H9 (cell line): ENCODE results near the gene AHSG. TPM values are rescaled to one million over a fixed set of nuclear protein-coding genes. Genes with fewer than 3 reads are reported as not detected.

ENCODE experiments used
- DNase-seq: peaks from one replicate; pipeline ENCODE4 v3.0.0-alpha.2; 2017
- H2AFZ ChIP-seq: one replicate; pipeline ENCODE4 v1.6.1; 2013; ENCODE audit warnings: mild to moderate bottlenecking, low read length, control low read depth, moderate library complexity
- H2AK5ac ChIP-seq: 2 replicates; pipeline ENCODE4 v1.6.1; 2013; ENCODE audit warnings: low read length, control low read depth, mixed read lengths; ENCODE audit not compliant: insufficient read length
- H2BK120ac ChIP-seq: one replicate; pipeline ENCODE4 v1.6.1; 2013; ENCODE audit warnings: low read depth, mild to moderate bottlenecking, low read length, control low read depth, inconsistent platforms; ENCODE audit not compliant: poor library complexity, severe bottlenecking
- H2BK12ac ChIP-seq: 2 replicates; pipeline ENCODE4 v1.6.1; 2013; ENCODE audit warnings: low read length, control low read depth, mixed read lengths, low read depth; ENCODE audit not compliant: insufficient read length
- H2BK15ac ChIP-seq: 2 replicates; pipeline ENCODE4 v1.6.1; 2013; ENCODE audit warnings: low read depth, low read length, control low read depth
- H2BK20ac ChIP-seq: one replicate; pipeline ENCODE4 v1.6.1; 2013; ENCODE audit warnings: low read depth, mild to moderate bottlenecking, low read length, control low read depth, inconsistent platforms; ENCODE audit not compliant: poor library complexity, severe bottlenecking
- H2BK5ac ChIP-seq: 2 replicates; pipeline ENCODE4 v1.6.1; 2013; ENCODE audit warnings: low read length, control low read depth, mixed read lengths; ENCODE audit not compliant: insufficient read length
- H3K14ac ChIP-seq: 2 replicates; pipeline ENCODE4 v1.6.1; 2013; ENCODE audit warnings: low read length, control low read depth; ENCODE audit not compliant: insufficient read depth
- H3K18ac ChIP-seq: 2 replicates; pipeline ENCODE4 v1.6.1; 2013; ENCODE audit warnings: low read depth, mild to moderate bottlenecking, mixed read lengths, low read length, control low read depth; ENCODE audit not compliant: insufficient read length
- H3K23ac ChIP-seq: 2 replicates; pipeline ENCODE4 v1.6.1; 2013; ENCODE audit warnings: low read length, control low read depth, mixed read lengths, low read depth; ENCODE audit not compliant: insufficient read length
- H3K23me2 ChIP-seq: 2 replicates; pipeline ENCODE4 v1.6.1; 2013; ENCODE audit warnings: low read depth, mild to moderate bottlenecking, mixed read lengths, low read length, control low read depth; ENCODE audit not compliant: insufficient read length, poor library complexity, severe bottlenecking
- H3K27ac ChIP-seq: 2 replicates; pipeline ENCODE4 v1.5.1; 2013; ENCODE audit warnings: low read length, control low read depth, mixed read lengths, low read depth; ENCODE audit not compliant: insufficient read length
- H3K27me3 ChIP-seq: 2 replicates; pipeline ENCODE4 v1.6.1; 2013; ENCODE audit warnings: low read length, control low read depth, inconsistent platforms; ENCODE audit not compliant: insufficient read depth
- H3K4ac ChIP-seq: 2 replicates; pipeline ENCODE4 v1.6.1; 2013; ENCODE audit warnings: low read depth, mild to moderate bottlenecking, control low read depth, inconsistent platforms, low read length, moderate library complexity
- H3K4me1 ChIP-seq: 2 replicates; pipeline ENCODE4 v1.6.1; 2013; ENCODE audit warnings: low read length, control low read depth, inconsistent platforms; ENCODE audit not compliant: insufficient read depth
- H3K4me2 ChIP-seq: 2 replicates; pipeline ENCODE4 v1.6.1; 2013; ENCODE audit warnings: low read length, control low read depth, mixed read lengths; ENCODE audit not compliant: insufficient read length, insufficient read depth
- H3K56ac ChIP-seq: 2 replicates; pipeline ENCODE4 v1.6.1; 2013; ENCODE audit warnings: low read depth, mild to moderate bottlenecking, mixed read lengths, low read length, control low read depth; ENCODE audit not compliant: insufficient read length
- H3K79me1 ChIP-seq: 2 replicates; pipeline ENCODE4 v1.6.1; 2013; ENCODE audit warnings: low read depth, mild to moderate bottlenecking, moderate library complexity, low read length, control low read depth, inconsistent platforms; ENCODE audit not compliant: insufficient read depth, poor library complexity, severe bottlenecking
- H3K79me2 ChIP-seq: 2 replicates; pipeline ENCODE4 v1.6.1; 2013; ENCODE audit warnings: low read length, control low read depth, inconsistent platforms; ENCODE audit not compliant: insufficient read depth
- H3K9ac ChIP-seq: 2 replicates; pipeline ENCODE4 v1.6.1; 2013; ENCODE audit warnings: low read length, control low read depth, mixed read lengths; ENCODE audit not compliant: insufficient read length; ENCODE audit errors: extremely low read depth
- H3K9me3 ChIP-seq: one replicate; pipeline ENCODE4 v1.6.1; 2013; ENCODE audit warnings: low read depth, low read length, inconsistent platforms; ENCODE audit not compliant: control insufficient read depth
- H3T11ph ChIP-seq: one replicate; pipeline ENCODE4 v1.6.1; 2013; ENCODE audit warnings: mild to moderate bottlenecking, low read length, control low read depth, inconsistent platforms
- H4K20me1 ChIP-seq: one replicate; pipeline ENCODE4 v1.6.1; 2013; ENCODE audit not compliant: control insufficient read depth, insufficient read length, insufficient read depth
- H4K5ac ChIP-seq: 2 replicates; pipeline ENCODE4 v1.6.1; 2013; ENCODE audit warnings: low read depth, mild to moderate bottlenecking, mixed read lengths, low read length, control low read depth; ENCODE audit not compliant: insufficient read length
- H4K8ac ChIP-seq: replicated peaks from 2 replicates; pipeline ENCODE4 v1.6.1; 2013; ENCODE audit warnings: low read length, control low read depth, mixed read lengths, low read depth; ENCODE audit not compliant: insufficient read length
- H4K91ac ChIP-seq: 2 replicates; pipeline ENCODE4 v1.6.1; 2013; ENCODE audit warnings: low read depth, mild to moderate bottlenecking, moderate library complexity, mixed read lengths, low read length, control low read depth; ENCODE audit not compliant: insufficient read length
- H3K27ac Mint-ChIP-seq, 3 experiments: 2 replicates in 2 of 3; 3 replicates in 1 of 3; pipeline ENCODE4 v1.8.0; 2020 to 2021; ENCODE audit warnings: mixed read lengths in 3 of 3, mild to moderate bottlenecking in 1 of 3, moderate library complexity in 1 of 3
- H3K27me3 Mint-ChIP-seq: 2 replicates; pipeline ENCODE4 v1.8.0; 2021; ENCODE audit warnings: low read depth, mild to moderate bottlenecking, moderate library complexity, mixed read lengths
- H3K36me3 Mint-ChIP-seq, 3 experiments: 2 replicates in 2 of 3; 3 replicates in 1 of 3; pipeline ENCODE4 v1.8.0; 2020 to 2021; ENCODE audit warnings: low read depth in 3 of 3, mixed read lengths in 3 of 3; ENCODE audit not compliant: insufficient read depth in 1 of 3
- H3K4me1 Mint-ChIP-seq, 2 experiments: 2 replicates each; pipeline ENCODE4 v1.8.0; 2020; ENCODE audit warnings: mixed read lengths in 2 of 2
- H3K4me3 Mint-ChIP-seq, 2 experiments: 2 replicates in 1 of 2; 3 replicates in 1 of 2; pipeline ENCODE4 v1.8.0; 2020 to 2021; ENCODE audit warnings: mild to moderate bottlenecking in 2 of 2, mixed read lengths in 2 of 2, moderate library complexity in 1 of 2
- H3K9me3 Mint-ChIP-seq, 2 experiments: 2 replicates in 1 of 2; 3 replicates in 1 of 2; pipeline ENCODE4 v1.8.0; 2020; ENCODE audit warnings: mild to moderate bottlenecking in 2 of 2, mixed read lengths in 2 of 2, moderate library complexity in 1 of 2
- CTCF ChIP-seq: fragments of 200-600 bp; sonication (generic); conservative IDR thresholded peaks from 3 replicates; pipeline ENCODE4 v1.8.0; 2021; ENCODE audit warnings: antibody characterized with exemption, mild to moderate bottlenecking
- WGBS: extraction: QIAGEN DNeasy Blood & Tissue Kit; methylation state at CpG from one replicate; pipeline ENCODE4 v1.1.7; 2013; ENCODE audit warnings: missing lambda C conversion rate, low lambda C conversion rate, mixed read lengths; ENCODE audit not compliant: insufficient read length; ENCODE audit errors: extremely low coverage; 5-methylcytosine and 5-hydroxymethylcytosine counted together
- total RNA-seq: library from RNA; stranded (reverse); gene quantifications from 2 replicates; pipeline ENCODE4 v1.2.1, GENCODE V29; 2021

Gene AHSG
- total RNA-seq, 1 experiment from 2014 or later: not detected

GRCh38 chr3:186653080-186653707 is 40.3 kb downstream of the AHSG start:
- TF ChIP-seq CTCF: no peak
- no peak overlapping the region for H3K4me3 Mint-ChIP-seq
- no peak overlapping the region for H4K91ac ChIP-seq
- H2AFZ ChIP-seq: no peak overlapping the region
- H4K5ac ChIP-seq: no peak overlapping the region
- no peak overlapping the region for H3K56ac ChIP-seq
- peaks cover 8% of the 10 kb centered on the region in 2 experiments for H3K9me3 Mint-ChIP-seq
- H2AK5ac ChIP-seq: no peak overlapping the region
- no peak overlapping the region for H4K8ac ChIP-seq
- no peak overlapping the region for H2BK20ac ChIP-seq
- no CpG with 5 or more reads among the region's 7 CpGs for WGBS
- no peaks in the 10 kb centered on the region for H3K27me3 ChIP-seq
- peaks cover 3% of the 10 kb centered on the region; the same call in 1 of the 2 replicates for H3K27me3 Mint-ChIP-seq
- H3K36me3 Mint-ChIP-seq: peaks cover 5 to 10% (median 5%) of the 10 kb centered on the region in 3 experiments
- no peak for DNase-seq
- H2BK12ac ChIP-seq: no peak overlapping the region
- no peaks in the 10 kb centered on the region for H3K79me2 ChIP-seq
- no peak overlapping the region for H3K4me2 ChIP-seq
- H3K23ac ChIP-seq: no peak overlapping the region
- H2BK15ac ChIP-seq: no peak overlapping the region
- H3K9me3 ChIP-seq: no peaks in the 10 kb centered on the region
- no peak overlapping the region for H3K14ac ChIP-seq
- no peaks in the 10 kb centered on the region for H3K79me1 ChIP-seq
- no peak overlapping the region for H3K27ac Mint-ChIP-seq
- no peak overlapping the region for H3K9ac ChIP-seq
- H3K18ac ChIP-seq: no peak overlapping the region
- no peak overlapping the region for H3T11ph ChIP-seq
- H2BK5ac ChIP-seq: no peak overlapping the region
- no peak overlapping the region for H3K27ac ChIP-seq
- H3K23me2 ChIP-seq: no peaks in the 10 kb centered on the region
- no peak overlapping the region for H2BK120ac ChIP-seq
- no peaks in the 10 kb centered on the region for H3K4me1 ChIP-seq
- H3K4me1 Mint-ChIP-seq: peaks cover 14 to 25% of the 10 kb centered on the region in 2 experiments
- no peak overlapping the region for H3K4ac ChIP-seq
- H4K20me1 ChIP-seq: no peaks in the 10 kb centered on the region
